ENCODE measurements around the gene BTBD7.

Gene BTBD7

GRCh38 chr14:93305725-93306418 lies 27.0 kb downstream of the BTBD7 start:
- no peak for DNase-seq (ENCODE audit: extremely low read depth in 1 of 2, low read depth in 1 of 2)

- DNase-seq (ENCODE audit: extremely low read depth in 1 of 2, low read depth in 1 of 2) = no peak
Observed at GRCh38 chr14:93304771-93305170, 28.1 kb downstream of the BTBD7 start.

GRCh38 chr14:93303659-93304058 lies 29.2 kb downstream of the BTBD7 start:
- no peak for DNase-seq (ENCODE audit: extremely low read depth in 1 of 2, low read depth in 1 of 2)

GRCh38 chr14:93302688-93303581 lies 29.9 kb downstream of the BTBD7 start:
- no peak for DNase-seq (ENCODE audit: extremely low read depth in 1 of 2, low read depth in 1 of 2)

DNA sequence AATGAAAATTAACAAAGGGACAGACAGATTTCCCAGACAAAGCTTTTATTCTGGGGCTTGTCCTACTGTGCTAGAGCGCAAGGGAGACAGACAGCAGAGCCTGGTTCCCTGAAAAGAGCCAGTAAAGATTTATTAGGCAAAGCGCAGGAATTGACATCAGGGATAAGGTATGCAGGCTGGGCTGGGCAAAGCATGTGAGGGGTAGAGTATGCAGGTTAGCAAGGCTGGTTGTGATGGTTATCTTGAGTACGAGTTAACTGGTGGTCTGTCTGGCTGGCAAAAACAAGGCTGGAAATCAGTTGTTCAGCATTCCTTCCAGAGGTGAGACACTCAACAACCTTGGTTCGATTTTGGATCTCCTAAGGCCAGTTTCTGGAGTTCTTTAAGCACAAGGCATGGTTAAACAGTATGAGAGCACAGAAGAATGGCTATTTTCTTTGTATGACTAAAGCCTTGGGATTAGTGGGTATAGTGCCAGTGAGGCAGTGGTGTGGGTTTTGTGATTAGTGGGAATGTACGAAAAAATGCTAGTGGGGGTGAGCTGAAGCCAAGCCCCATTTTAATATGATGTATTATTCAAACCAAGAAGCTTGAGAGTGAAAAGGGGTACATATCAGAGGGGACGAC lies 30.9 kb downstream of the BTBD7 start:
- no peak for DNase-seq (ENCODE audit: extremely low read depth in 1 of 2, low read depth in 1 of 2)

- no peak for DNase-seq (ENCODE audit: extremely low read depth in 1 of 2, low read depth in 1 of 2)
Observed at GRCh38 chr14:93299866-93300265, 33.0 kb downstream of the BTBD7 start.

DNA sequence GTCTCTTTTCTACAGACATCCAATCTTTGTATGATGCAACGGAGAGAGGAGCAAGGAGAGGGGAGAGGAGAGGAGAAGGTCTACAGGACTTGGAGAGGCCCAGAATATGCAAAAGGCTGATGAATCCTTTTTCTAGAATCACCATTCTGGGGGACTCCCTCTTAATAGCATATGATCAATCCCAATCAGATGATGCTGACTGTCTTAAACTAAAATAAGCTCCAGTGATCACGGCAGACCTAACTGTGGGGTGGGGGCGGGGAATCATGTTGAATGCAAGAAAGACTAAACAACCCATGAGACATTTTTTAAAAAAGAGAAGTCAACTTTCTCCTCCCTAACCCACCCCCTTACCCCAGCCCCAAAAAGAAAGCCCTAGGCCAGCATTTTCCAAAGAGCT lies 33.4 kb downstream of the BTBD7 start:
- no peak for DNase-seq (ENCODE audit: extremely low read depth in 1 of 2, low read depth in 1 of 2)

DNA sequence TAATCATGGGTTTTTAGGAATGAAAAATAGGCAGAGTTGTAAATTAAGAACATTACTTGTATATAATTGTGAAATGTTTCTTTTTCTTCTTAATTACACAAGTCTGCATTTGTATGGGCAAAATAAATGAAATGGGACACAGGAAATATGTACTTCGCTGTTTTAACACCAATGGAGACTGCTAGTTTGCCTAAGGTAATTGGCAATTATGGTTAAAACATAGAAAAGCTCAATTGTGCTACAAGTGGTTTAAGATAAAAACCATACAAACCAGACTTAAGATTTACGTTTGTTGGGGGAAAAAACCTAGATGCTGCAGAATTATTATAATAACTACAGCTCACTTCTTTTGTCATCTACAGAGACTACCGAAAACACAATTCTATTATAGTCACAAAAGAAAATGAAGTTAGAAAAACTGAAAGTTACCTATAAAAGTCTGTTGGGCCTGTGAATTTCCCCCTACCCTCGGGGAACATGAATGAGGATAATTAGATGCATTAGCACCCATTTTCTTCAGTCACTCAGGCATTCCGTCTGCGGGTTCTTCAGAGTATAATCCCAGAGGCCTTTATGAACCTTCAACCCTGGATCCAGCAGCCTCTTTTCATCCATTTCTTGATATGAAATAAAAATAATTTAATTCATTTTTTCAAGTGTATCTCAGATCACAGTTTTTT lies 37.2 kb downstream of the BTBD7 start:
- DNase-seq (ENCODE audit: extremely low read depth in 1 of 2, low read depth in 1 of 2) = no peak

DNA sequence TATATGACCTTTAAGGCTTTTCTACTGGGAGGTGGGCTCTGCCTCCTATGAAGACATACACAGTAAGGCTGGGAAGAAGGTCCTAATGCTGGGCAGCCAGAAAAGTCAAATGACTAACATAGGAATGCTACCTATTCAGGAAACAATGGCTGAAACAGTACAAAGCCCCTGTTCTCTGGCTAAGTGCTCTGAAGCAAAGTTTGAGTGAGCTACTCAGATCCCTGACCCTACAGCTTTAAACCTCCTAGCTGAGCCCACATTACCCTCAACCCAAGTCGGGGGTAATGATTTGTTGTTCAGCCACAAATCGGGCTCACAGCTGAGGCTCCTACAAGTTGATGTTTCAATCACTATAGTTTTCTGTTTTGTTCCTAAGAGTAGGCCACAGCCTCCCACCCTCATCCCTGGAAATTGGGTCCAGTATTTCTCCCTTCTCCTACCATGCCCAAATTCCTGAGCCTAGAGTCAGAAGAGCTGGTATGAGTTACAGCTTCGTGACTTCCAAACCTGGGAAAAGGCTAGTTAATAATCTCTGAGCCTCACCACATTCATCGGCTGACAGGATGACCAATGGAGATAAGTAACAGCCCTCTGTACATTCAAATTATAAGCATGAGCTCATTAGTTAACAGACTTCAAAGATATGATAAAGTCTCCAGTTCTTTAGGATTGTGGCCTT lies 46.5 kb downstream of the BTBD7 start:
- no peak for DNase-seq (ENCODE audit: extremely low read depth in 1 of 2, low read depth in 1 of 2)

DNA sequence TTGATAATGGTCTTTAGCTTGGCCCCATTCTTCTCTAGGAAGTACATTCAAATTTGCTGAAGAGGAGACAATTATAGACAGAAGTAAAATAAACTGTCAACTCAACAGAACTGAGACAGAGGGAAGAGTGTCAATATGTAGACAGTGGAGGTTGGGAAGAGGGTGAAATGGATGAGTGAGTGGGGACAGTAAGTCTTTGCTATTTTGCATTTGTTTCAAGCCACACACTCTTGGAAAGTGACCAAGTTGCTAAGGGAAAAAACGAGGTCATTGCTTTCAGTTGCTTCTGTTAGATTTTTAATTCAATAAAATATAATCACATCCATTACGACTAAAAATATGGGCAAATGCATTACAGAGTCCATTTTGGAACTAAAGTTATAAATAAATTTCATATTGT lies 47.8 kb downstream of the BTBD7 start:
- no peak for DNase-seq (ENCODE audit: extremely low read depth in 1 of 2, low read depth in 1 of 2)

DNA sequence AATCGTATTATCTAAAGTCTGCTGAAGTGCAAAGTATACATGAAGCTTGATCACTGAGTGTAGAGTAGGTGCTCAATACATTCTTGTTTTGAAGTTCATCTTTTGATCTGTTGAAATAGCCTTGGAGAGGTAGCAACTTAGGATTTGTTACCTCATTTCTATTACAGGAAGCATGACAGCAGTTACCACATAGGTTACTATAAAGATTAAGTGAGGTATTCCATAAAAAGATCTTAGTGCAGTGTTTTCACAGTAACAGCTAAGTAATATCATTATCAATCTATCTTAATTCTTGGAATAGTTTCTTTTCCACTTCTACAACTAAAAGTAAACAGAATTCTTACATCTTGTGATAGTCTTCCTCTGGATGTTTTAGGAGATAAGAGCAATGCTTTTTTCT lies 50.9 kb downstream of the BTBD7 start:
- DNase-seq (ENCODE audit: extremely low read depth in 1 of 2, low read depth in 1 of 2) = no peak

- no peak for DNase-seq (ENCODE audit: extremely low read depth in 1 of 2, low read depth in 1 of 2)
Observed at GRCh38 chr14:93280743-93281142, 52.1 kb downstream of the BTBD7 start.

GRCh38 chr14:93276031-93276716 lies 56.7 kb downstream of the BTBD7 start:
- no peak for DNase-seq (ENCODE audit: extremely low read depth in 1 of 2, low read depth in 1 of 2)

DNA sequence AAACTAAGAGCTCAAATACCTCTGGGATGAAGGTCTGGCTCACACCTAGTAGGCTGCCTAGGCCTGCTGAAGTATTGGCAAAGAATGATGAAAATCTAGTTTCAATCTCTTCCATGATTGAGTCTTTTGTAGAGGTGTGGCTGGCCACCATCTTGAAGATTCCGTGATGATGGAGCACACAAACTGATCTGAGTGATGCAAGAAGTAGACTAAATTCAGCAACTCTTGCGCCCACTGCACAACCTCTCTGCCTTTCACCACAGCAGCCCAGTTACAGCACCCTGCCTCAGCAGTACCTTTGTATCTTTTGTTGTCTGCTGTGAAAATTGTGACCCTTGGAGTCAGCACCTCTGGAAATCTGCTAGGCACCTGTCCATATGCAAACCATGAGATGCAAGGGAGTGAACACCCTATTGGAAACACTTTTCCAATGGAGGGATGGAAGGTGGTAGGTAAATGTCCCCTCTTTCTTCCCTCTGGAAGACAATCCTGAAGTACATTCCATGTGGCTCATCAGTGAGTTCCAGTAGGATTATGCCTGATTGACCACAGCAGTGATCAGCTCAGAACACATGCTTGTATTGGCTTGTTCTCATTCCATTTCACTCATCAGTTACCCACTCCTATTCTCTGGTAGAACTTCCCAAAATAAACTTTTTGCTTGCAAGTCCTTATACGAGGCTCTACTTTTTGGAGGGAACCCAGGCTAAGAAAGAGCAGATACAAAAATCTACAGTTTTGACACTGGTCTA lies 58.6 kb downstream of the BTBD7 start:
- no peak for DNase-seq (ENCODE audit: extremely low read depth in 1 of 2, low read depth in 1 of 2)

DNA sequence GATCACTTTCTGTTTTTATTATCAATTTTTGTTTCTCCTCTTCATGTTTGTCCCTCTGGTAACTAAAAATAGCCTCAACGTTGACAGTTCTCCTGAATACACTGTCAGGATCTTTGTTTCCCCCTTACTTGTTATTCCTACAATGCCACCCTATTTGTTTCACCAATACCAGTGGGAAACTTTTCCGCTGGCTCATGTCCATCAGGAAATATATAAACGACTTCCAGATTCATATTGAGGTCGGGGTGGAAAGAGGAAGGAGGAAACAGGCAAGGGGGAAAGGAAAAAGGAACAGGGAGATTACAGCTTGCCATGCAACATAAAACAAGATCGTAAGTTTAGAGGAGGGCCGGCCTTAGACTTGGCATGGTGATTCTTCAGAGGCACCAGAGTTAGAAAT lies 61.7 kb downstream of the BTBD7 start:
- no peak for DNase-seq (ENCODE audit: extremely low read depth in 1 of 2, low read depth in 1 of 2)

DNA sequence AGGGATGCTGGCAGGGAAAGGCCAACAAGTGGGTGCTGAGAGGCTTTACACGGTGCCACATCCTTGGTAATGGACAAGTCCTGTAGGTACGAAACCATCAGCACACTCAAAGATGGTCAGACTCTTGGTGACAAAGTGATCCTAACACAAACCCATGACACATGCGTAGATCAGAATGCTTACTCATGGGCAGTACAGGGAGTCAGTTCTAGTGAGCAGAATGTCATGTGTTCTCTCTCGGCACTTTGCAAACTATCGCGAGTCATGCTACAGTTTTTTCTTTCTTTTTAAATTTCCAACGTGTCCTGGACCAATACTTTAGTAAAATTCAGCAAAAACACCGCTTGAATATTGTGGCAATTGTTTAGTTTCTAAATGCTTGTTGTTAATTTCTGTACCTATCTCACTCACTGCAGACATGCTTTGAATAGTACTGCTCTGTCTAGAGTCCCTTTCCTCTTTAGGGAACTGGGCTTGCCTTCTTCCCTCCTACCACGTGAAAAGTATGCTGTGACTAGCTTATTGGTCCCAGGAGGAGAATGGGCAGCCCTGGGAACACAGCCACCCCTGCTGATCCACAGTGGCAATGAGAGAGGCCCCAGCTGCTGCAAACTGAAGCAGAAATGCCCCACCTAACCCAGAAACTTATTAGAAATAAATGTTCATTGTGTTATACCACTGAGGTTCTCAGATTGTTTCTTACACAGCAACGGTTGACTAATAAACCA lies 63.3 kb downstream of the BTBD7 start:
- DNase-seq (ENCODE audit: extremely low read depth in 1 of 2, low read depth in 1 of 2) = no peak

DNA sequence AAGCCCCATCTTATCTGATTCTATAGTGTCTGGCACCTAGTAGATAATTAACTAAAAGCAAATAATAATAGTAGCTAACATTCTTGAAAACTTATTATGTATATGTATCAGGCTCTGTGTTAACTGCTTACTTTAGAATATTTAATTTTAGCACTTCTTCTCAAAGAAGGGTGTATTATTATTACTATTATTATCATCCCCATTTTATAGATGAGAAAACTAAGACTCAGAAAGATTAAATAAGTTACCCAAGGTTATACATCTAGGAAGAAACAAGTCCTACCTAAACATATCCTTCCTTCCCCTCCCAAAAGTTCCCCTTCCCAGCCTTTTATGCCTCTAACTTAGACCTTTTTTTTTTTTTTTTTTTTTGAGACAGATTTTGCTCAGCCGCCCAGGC lies 64.4 kb downstream of the BTBD7 start:
- DNase-seq (ENCODE audit: extremely low read depth in 1 of 2, low read depth in 1 of 2) = no peak

- DNase-seq (ENCODE audit: extremely low read depth in 1 of 2, low read depth in 1 of 2) = no peak
Observed at GRCh38 chr14:93267149-93267711, 65.6 kb downstream of the BTBD7 start.
